Loucy (cell line): ENCODE measurements around the gene PSMB2.

Source experiments
- H2AFZ ChIP-seq: fragments of 200-600 bp; sonication (generic); 2 replicates; pipeline ENCODE4 v1.6.0; 2016; ENCODE audit warnings: antibody characterized with exemption, mild to moderate bottlenecking, low read length, moderate library complexity
- H3F3A ChIP-seq: fragments of 200-600 bp; 2 replicates; pipeline ENCODE4 v1.6.0; 2016; ENCODE audit warnings: antibody characterized with exemption, low read depth, mild to moderate bottlenecking
- H3K27me3 ChIP-seq: fragments of 200-600 bp; sonication (generic); 2 replicates; pipeline ENCODE4 v1.6.1; 2014; ENCODE audit warnings: low read length, mild to moderate bottlenecking; ENCODE audit not compliant: insufficient read depth, poor library complexity, severe bottlenecking
- H3K36me3 ChIP-seq: fragments of 200-600 bp; sonication (generic); 2 replicates; pipeline ENCODE4 v1.6.1; 2016; ENCODE audit warnings: low read length; ENCODE audit not compliant: insufficient read depth
- H3K4me1 ChIP-seq: fragments of 200-600 bp; sonication (generic); 2 replicates; pipeline ENCODE4 v1.5.1; 2014; ENCODE audit warnings: low read length, mild to moderate bottlenecking; ENCODE audit not compliant: insufficient read depth, poor library complexity, severe bottlenecking
- H3K4me2 ChIP-seq: fragments of 200-600 bp; sonication (generic); 2 replicates; pipeline ENCODE4 v1.6.0; 2014; ENCODE audit warnings: antibody characterized with exemption, low read length, low read depth, mild to moderate bottlenecking; ENCODE audit not compliant: poor library complexity, severe bottlenecking
- H3K4me3 ChIP-seq: fragments of 200-600 bp; sonication (generic); 2 replicates; pipeline ENCODE4 v1.5.1; 2014; ENCODE audit warnings: low read length, mild to moderate bottlenecking, mixed read lengths; ENCODE audit not compliant: poor library complexity, severe bottlenecking
- H3K79me2 ChIP-seq: fragments of 200-600 bp; sonication (generic); 2 replicates; pipeline ENCODE4 v1.6.1; 2014; ENCODE audit warnings: low read length; ENCODE audit not compliant: insufficient read depth
- H3K9ac ChIP-seq: fragments of 200-600 bp; sonication (generic); 2 replicates; pipeline ENCODE4 v1.6.0; 2014; ENCODE audit warnings: mild to moderate bottlenecking, low read depth, low read length, moderate library complexity; ENCODE audit not compliant: poor library complexity, severe bottlenecking
- H3K9me2 ChIP-seq: fragments of 200-600 bp; sonication (generic); replicated peaks from 2 replicates; pipeline ENCODE4 v1.6.1; 2016; ENCODE audit warnings: low read depth, low read length, mixed read lengths
- H3K9me3 ChIP-seq: fragments of 200-600 bp; sonication (generic); 2 replicates; pipeline ENCODE4 v1.6.1; 2014; ENCODE audit warnings: mild to moderate bottlenecking, antibody characterized with exemption, low read length, low read depth; ENCODE audit not compliant: insufficient read depth
- H4K20me1 ChIP-seq: fragments of 200-600 bp; sonication (generic); 2 replicates; pipeline ENCODE4 v1.6.0; 2014; ENCODE audit warnings: antibody characterized with exemption, low read length, mild to moderate bottlenecking; ENCODE audit not compliant: insufficient read depth, poor library complexity, severe bottlenecking
- CTCF ChIP-seq: fragments of 200-600 bp; sonication (generic); conservative IDR thresholded peaks from 2 replicates; pipeline ENCODE4 v1.5.1; 2014; ENCODE audit warnings: mild to moderate bottlenecking, antibody characterized with exemption, low read length
- EZH2phosphoT487 ChIP-seq: fragments of 200-600 bp; IDR thresholded peaks from 2 replicates; pipeline ENCODE4 v1.6.1; 2018; ENCODE audit warnings: antibody characterized with exemption, mild to moderate bottlenecking, moderate library complexity, borderline replicate concordance

PSMB2 gene

GRCh38 chr1:35623832-35624231 lies 17.5 kb downstream of the PSMB2 start:
- Histone ChIP-seq H3K9me2 (no peaks in the 10 kb centered on the region), H3K4me2 (no peak overlapping the region), H3K9me3 (no peaks in the 10 kb centered on the region), H3K4me3 (no peak overlapping the region), H3F3A (no peaks in the 10 kb centered on the region), H3K36me3 (peaks cover 58% of the 10 kb centered on the region), H3K9ac (no peak overlapping the region), H3K27me3 (no peaks in the 10 kb centered on the region), H2AFZ (no peak overlapping the region), H3K4me1 (no peaks in the 10 kb centered on the region), H4K20me1 (peaks cover 3% of the 10 kb centered on the region), H3K79me2 (peaks cover 47% of the 10 kb centered on the region)
- TF ChIP-seq EZH2phosphoT487, result no peak
- no peak for TF ChIP-seq CTCF

DNA sequence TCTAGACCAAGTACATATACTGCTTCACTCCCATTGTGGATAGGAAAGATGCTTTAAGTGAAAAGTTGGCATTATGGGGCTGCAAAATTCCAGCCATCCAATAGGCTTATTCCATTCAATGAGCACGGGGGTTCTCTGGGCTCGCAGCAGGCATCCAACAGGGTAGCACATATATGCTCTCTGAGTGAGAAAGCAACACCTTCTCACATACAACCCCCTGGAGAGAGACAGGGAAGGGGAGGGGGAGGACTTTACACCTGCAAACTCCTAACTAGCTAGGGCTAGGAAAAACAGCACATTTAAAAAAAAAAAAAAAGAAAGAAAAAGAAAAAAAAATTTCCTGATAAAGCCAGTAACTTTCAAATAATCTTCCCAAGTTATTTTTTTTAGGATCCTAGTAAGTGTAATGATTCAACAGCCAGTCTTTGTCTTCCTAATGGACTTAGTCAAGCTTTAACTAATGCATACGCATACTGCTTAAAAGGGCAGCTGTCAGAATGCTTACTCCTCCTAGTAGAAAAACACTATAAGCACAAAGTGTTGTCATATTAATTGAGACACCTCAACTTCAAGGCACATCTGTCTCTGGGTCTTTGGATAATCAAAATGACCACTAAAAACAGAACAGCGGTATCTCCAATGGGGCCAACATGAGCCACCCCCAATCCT lies 18.7 kb downstream of the PSMB2 start:
- H3K9me2 ChIP-seq, result no peaks in the 10 kb centered on the region

DNA sequence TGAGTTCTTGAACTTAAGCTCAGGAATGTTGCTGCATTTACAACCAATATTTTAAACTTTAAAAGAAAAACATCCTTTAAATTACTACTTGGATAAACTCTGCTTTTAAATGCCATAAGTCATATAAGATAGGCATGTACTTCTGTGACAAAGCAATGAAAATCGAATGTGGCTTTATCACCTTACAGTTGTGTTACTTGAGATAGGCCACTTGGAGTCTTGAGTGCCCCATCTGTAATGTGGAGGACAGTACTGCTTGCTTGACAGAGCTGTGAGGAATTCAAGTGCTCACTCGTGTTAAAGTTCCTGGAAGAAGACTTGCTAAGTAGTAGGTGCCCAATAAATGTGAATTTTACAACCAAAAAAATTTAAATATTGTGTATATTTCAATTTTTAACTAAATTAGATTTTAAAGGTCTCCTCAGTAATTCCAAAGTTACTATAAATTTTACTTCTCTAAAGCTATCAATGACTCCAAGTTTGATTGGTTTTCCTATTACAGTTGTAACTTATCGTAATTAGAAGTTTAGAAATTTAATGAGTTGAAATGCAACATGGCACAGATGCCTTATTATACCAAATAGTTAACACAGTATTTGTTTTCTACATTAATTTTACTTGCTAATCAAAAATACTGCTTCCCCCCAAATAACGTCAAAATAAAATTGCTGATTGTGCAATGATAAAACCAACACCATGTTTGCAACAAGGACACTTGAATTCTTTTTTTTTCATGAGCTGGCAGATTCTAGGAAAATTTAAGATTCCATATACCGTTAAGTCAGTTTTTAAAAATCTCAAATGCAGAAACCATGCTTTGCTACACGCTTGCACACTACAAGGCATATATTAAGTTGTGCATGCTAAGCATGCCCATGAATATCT lies 21.8 kb downstream of the PSMB2 start:
- H3K27me3 ChIP-seq, result no peaks in the 10 kb centered on the region
- no peaks in the 10 kb centered on the region for H3K9me2 ChIP-seq
- TF ChIP-seq CTCF (no peak), EZH2phosphoT487 (no peak)
- no peak overlapping the region for H3K9ac ChIP-seq
- H3K36me3 ChIP-seq, result peaks cover 70% of the 10 kb centered on the region
- no peak overlapping the region for H2AFZ ChIP-seq
- peaks cover 13% of the 10 kb centered on the region for H4K20me1 ChIP-seq
- H3K4me3 ChIP-seq, result no peak overlapping the region
- H3K4me2 ChIP-seq, result no peak overlapping the region
- H3K4me1 ChIP-seq, result no peaks in the 10 kb centered on the region
- H3F3A ChIP-seq, result no peaks in the 10 kb centered on the region
- H3K9me3 ChIP-seq, result no peaks in the 10 kb centered on the region
- H3K79me2 ChIP-seq, result peaks cover 45% of the 10 kb centered on the region; the same call in 1 of the 2 replicates

More for the DNA sequence above, 18.7 kb downstream of the PSMB2 start:
- H3K27me3 ChIP-seq, result no peaks in the 10 kb centered on the region
- H3K36me3 ChIP-seq, result peaks cover 60% of the 10 kb centered on the region
- no peak overlapping the region for H3K4me3 ChIP-seq
- no peak overlapping the region for H2AFZ ChIP-seq
- no peak overlapping the region for H3K9ac ChIP-seq
- no peak overlapping the region for H3K4me2 ChIP-seq
- TF ChIP-seq EZH2phosphoT487, result no peak
- TF ChIP-seq CTCF, result no peak
- peaks cover 48% of the 10 kb centered on the region for H3K79me2 ChIP-seq
- H4K20me1 ChIP-seq, result peaks cover 3% of the 10 kb centered on the region
- no peaks in the 10 kb centered on the region for H3K4me1 ChIP-seq
- H3F3A ChIP-seq, result no peaks in the 10 kb centered on the region
- no peaks in the 10 kb centered on the region for H3K9me3 ChIP-seq
